Measurements from ENCODE around the gene TPP2. TPM values are rescaled to one million over a fixed set of nuclear protein-coding genes. Genes with fewer than 3 reads are reported as not detected.

TPP2 gene
- total and polyA plus RNA-seq, 2 donors from 2014 or later: 14.7 to 42.2 TPM

DNA sequence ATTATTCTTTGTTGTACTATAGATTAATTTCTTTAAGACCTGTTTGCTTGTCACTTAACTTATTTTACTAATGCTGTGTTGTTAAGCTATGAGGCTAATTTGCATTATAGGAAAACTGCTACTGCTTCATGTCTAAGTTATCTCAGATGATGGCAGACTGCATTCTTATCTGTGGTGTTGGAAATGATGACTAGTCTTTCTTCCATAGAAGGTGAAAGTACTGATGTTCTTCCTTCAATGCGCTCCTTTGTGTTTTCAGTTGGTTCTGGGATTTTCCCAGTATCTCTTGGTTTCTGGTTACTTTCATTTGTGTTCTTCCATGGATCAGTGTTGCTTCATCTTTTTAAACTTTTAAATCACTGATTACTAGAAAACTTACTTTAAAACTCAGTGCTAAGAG lies 46.9 kb downstream of the TPP2 start:
- intact Hi-C loops (cut with DNase I): no loop called here
- no peak for FAIRE-seq

DNA sequence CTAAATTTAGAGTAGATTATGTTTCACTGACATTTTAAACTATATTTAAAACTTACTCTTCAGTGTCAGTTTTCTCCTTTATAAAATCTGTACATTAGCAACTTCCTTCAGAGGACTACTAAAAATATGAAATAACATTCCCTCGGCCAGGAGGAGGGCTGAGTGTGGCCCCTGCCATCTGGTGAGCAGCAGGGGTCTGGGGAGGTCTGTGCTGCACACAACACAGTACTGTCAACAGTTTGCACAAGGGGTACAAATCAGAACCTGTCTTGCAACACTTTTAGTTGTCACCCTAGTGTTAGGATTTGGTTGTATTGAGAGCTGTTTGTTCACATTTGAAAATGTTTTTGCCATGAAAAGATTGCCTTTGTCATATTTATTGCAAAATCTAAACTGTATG lies 48.9 kb downstream of the TPP2 start:
- FAIRE-seq (no peak), DNase-seq (no peak)
- peaks cover 8 to 38% (median 35%) of the 10 kb centered on the region in 3 donors for H3K36me3 ChIP-seq (ENCODE audit: control insufficient read depth in 2 of 3, insufficient read depth in 3 of 3, low read length in 3 of 3)
- TF ChIP-seq, protein P1, sequence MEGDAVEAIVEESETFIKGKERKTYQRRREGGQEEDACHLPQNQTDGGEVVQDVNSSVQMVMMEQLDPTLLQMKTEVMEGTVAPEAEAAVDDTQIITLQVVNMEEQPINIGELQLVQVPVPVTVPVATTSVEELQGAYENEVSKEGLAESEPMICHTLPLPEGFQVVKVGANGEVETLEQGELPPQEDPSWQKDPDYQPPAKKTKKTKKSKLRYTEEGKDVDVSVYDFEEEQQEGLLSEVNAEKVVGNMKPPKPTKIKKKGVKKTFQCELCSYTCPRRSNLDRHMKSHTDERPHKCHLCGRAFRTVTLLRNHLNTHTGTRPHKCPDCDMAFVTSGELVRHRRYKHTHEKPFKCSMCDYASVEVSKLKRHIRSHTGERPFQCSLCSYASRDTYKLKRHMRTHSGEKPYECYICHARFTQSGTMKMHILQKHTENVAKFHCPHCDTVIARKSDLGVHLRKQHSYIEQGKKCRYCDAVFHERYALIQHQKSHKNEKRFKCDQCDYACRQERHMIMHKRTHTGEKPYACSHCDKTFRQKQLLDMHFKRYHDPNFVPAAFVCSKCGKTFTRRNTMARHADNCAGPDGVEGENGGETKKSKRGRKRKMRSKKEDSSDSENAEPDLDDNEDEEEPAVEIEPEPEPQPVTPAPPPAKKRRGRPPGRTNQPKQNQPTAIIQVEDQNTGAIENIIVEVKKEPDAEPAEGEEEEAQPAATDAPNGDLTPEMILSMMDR (IDR thresholded peaks at IDR 0.05; ENCODE audit: borderline replicate concordance, extremely low read depth, insufficient read depth): no peak
- H3K4me3 ChIP-seq (ENCODE audit: low read length in 3 of 3): no peak overlapping the region
- no peak overlapping the region for H3K9ac ChIP-seq (ENCODE audit: low read length in 3 of 3)
- H3K27ac ChIP-seq (ENCODE audit: low read depth in 2 of 2, low read length in 2 of 2): no peak overlapping the region
- H3K9me3 ChIP-seq (ENCODE audit: control insufficient read depth in 2 of 3, insufficient read depth in 1 of 3, low read length in 3 of 3): no peaks in the 10 kb centered on the region
- intact Hi-C loops (cut with DNase I): no loop called here
- no peaks in the 10 kb centered on the region for H3K4me1 ChIP-seq (ENCODE audit: control insufficient read depth in 2 of 3, insufficient read depth in 2 of 3, low read depth in 1 of 3, low read length in 3 of 3)
- H3K27me3 ChIP-seq (ENCODE audit: control insufficient read depth, insufficient read depth, low read length): no peaks in the 10 kb centered on the region

More for the DNA sequence above, 46.9 kb downstream of the TPP2 start:
- no peaks in the 10 kb centered on the region for H3K9me3 ChIP-seq (ENCODE audit: control insufficient read depth in 2 of 3, insufficient read depth in 1 of 3, low read length in 3 of 3)
- H3K27ac ChIP-seq (ENCODE audit: low read depth in 2 of 2, low read length in 2 of 2): no peak overlapping the region
- H3K4me3 ChIP-seq (ENCODE audit: low read length in 3 of 3): no peak overlapping the region
- DNase-seq: no peak
- peaks cover 2 to 38% (median 32%) of the 10 kb centered on the region in 3 donors for H3K36me3 ChIP-seq (ENCODE audit: control insufficient read depth in 2 of 3, insufficient read depth in 3 of 3, low read length in 3 of 3)
- H3K4me1 ChIP-seq (ENCODE audit: control insufficient read depth in 2 of 3, insufficient read depth in 2 of 3, low read depth in 1 of 3, low read length in 3 of 3): no peaks in the 10 kb centered on the region
- TF ChIP-seq, protein P1 (IDR thresholded peaks at IDR 0.05; ENCODE audit: borderline replicate concordance, extremely low read depth, insufficient read depth): no peak
- no peak overlapping the region for H3K9ac ChIP-seq (ENCODE audit: low read length in 3 of 3)
- no peaks in the 10 kb centered on the region for H3K27me3 ChIP-seq (ENCODE audit: control insufficient read depth, insufficient read depth, low read length)

GRCh38 chr13:102648046-102648445 lies 51.3 kb downstream of the TPP2 start:
- intact Hi-C loops (cut with DNase I): no loop called here

More at GRCh38 chr13:102648046-102648445, 51.3 kb downstream of the TPP2 start:
- no peak overlapping the region for H3K4me3 ChIP-seq (ENCODE audit: low read length in 3 of 3)
- no peaks in the 10 kb centered on the region for H3K4me1 ChIP-seq (ENCODE audit: control insufficient read depth in 2 of 3, insufficient read depth in 2 of 3, low read depth in 1 of 3, low read length in 3 of 3)
- H3K9me3 ChIP-seq (ENCODE audit: control insufficient read depth in 2 of 3, insufficient read depth in 1 of 3, low read length in 3 of 3): no peaks in the 10 kb centered on the region
- H3K36me3 ChIP-seq (ENCODE audit: control insufficient read depth in 2 of 3, insufficient read depth in 3 of 3, low read length in 3 of 3): peaks cover 8 to 42% (median 37%) of the 10 kb centered on the region in 3 donors
- DNase-seq (no peak), FAIRE-seq (no peak)
- H3K27me3 ChIP-seq (ENCODE audit: control insufficient read depth, insufficient read depth, low read length): no peaks in the 10 kb centered on the region
- no peak overlapping the region for H3K9ac ChIP-seq (ENCODE audit: low read length in 3 of 3)
- H3K27ac ChIP-seq (ENCODE audit: low read depth in 2 of 2, low read length in 2 of 2): no peak overlapping the region
- TF ChIP-seq, protein P1 (IDR thresholded peaks at IDR 0.05; ENCODE audit: borderline replicate concordance, extremely low read depth, insufficient read depth): no peak
